GM12865 (cell line): ENCODE results near the gene HTR2A.
A peak's percentile ranks its signal among the peaks of the same experiment; 100 is the strongest.

Source experiments
- DNase-seq: peaks from one replicate; pipeline ENCODE4 v3.0.0; 2010; ENCODE audit warnings: low read depth
- H3K4me3 ChIP-seq: 2 replicates; pipeline ENCODE4 v1.5.1; 2011; ENCODE audit warnings: mild to moderate bottlenecking, low read depth, low read length, control low read depth
- CTCF ChIP-seq: IDR thresholded peaks from 2 replicates; pipeline ENCODE4 v1.5.1; 2011; ENCODE audit warnings: low read length, control low read depth, low read depth, inconsistent platforms; ENCODE audit not compliant: insufficient read depth; ENCODE audit errors: missing control alignments

The HTR2A gene

GRCh38 chr13:46850214-46850613, 46.6 kb downstream of the HTR2A start:
- no peak overlapping the region for H3K4me3 ChIP-seq
- TF ChIP-seq CTCF: no peak
- DNase-seq: peak; percentile 81

- no peak overlapping the region for H3K4me3 ChIP-seq
- TF ChIP-seq CTCF: no peak
- DNase-seq: no peak
Measured at GRCh38 chr13:46846726-46847125, 50.1 kb downstream of the HTR2A start.

- no peak overlapping the region for H3K4me3 ChIP-seq
- DNase-seq: no peak
- TF ChIP-seq CTCF: no peak
Measured at GRCh38 chr13:46845146-46845545, 51.7 kb downstream of the HTR2A start.

- TF ChIP-seq CTCF: no peak
- no peak for DNase-seq
- no peak overlapping the region for H3K4me3 ChIP-seq
Measured at GRCh38 chr13:46844431-46844830, 52.4 kb downstream of the HTR2A start.

- no peak for TF ChIP-seq CTCF
- H3K4me3 ChIP-seq: no peak overlapping the region
- DNase-seq: no peak
Measured at GRCh38 chr13:46839399-46839798, 57.5 kb downstream of the HTR2A start.

- TF ChIP-seq CTCF: no peak
- DNase-seq: no peak
- H3K4me3 ChIP-seq: no peak overlapping the region
Measured at GRCh38 chr13:46834657-46835056, 62.2 kb downstream of the HTR2A start.

- peak; percentile 69 for TF ChIP-seq CTCF
- no peak overlapping the region for H3K4me3 ChIP-seq
- DNase-seq: peak; percentile 64
Measured at GRCh38 chr13:46831588-46832194, 65.2 kb downstream of the HTR2A start.
